Adrenal gland (tissue), 5 donors: ENCODE results near the gene SYT7.

Source experiments
- CTCF ChIP-seq, 6 experiments: fragments of 450-650 bp in 4 of 6; fragments of 200-600 bp in 2 of 6; sonication (generic) in 1 of 6; IDR thresholded peaks; 1 replicate in 5 of 6; 2 replicates in 1 of 6; pipeline versions ENCODE4 v1.5.1 to v1.8.0; 2016 to 2021; ENCODE audit warnings: antibody characterized with exemption in 6 of 6, mild to moderate bottlenecking in 2 of 6, moderate library complexity in 1 of 6
- POLR2A ChIP-seq, 2 donors: fragments of 450-650 bp; IDR thresholded peaks; one replicate each; pipeline ENCODE4 v1.6.1; 2017; ENCODE audit warnings: antibody characterized with exemption in 2 of 2, mild to moderate bottlenecking in 2 of 2, moderate library complexity in 1 of 2
- donor health status: DM: no; HTN: no; CAD: no.

GRCh38 chr11:61515686-61516085, 65.2 kb downstream of the SYT7 start:
- TF ChIP-seq CTCF (IDR thresholded peaks at IDR 0.05) (no peak), POLR2A (IDR thresholded peaks at IDR 0.05) (no peak)
